Measurements from ENCODE around the gene LRFN3.
"Not testable (repeated sequence)": the region's sequence is repeated elsewhere in the genome, so short reads cannot be mapped to it uniquely, and the experiment has no call there.

LRFN3 gene

GRCh38 chr19:35977446-35978222, 41.5 kb downstream of the LRFN3 start:
- peaks cover 0 to 63% of the 10 kb centered on the region in 2 donors for H3K27me3 ChIP-seq
- no peaks in the 10 kb centered on the region for H3K9me3 ChIP-seq
- H3K36me3 ChIP-seq: no peaks in the 10 kb centered on the region
- no peak for TF ChIP-seq CTCF (IDR thresholded peaks at IDR 0.05)
- no peaks in the 10 kb centered on the region for H3K4me1 ChIP-seq
- no peak overlapping the region for H3K4me3 ChIP-seq
- no peak overlapping the region for H3K27ac ChIP-seq
- intact Hi-C loops (cut with DNase I; ENCODE audit: low total_unique reads): no loop called here
- DNase-seq: no peak

GRCh38 chr19:35978271-35978670, 42.1 kb downstream of the LRFN3 start:
- H3K27ac ChIP-seq: no peak overlapping the region
- H3K9me3 ChIP-seq: no peaks in the 10 kb centered on the region
- H3K4me3 ChIP-seq: no peak overlapping the region
- no peak for DNase-seq
- H3K4me1 ChIP-seq: no peaks in the 10 kb centered on the region
- no peaks in the 10 kb centered on the region for H3K36me3 ChIP-seq
- TF ChIP-seq CTCF (IDR thresholded peaks at IDR 0.05): no peak
- intact Hi-C loops (cut with DNase I; ENCODE audit: low total_unique reads): no loop called here
- H3K27me3 ChIP-seq: peaks cover 0 to 67% of the 10 kb centered on the region in 2 donors

DNA sequence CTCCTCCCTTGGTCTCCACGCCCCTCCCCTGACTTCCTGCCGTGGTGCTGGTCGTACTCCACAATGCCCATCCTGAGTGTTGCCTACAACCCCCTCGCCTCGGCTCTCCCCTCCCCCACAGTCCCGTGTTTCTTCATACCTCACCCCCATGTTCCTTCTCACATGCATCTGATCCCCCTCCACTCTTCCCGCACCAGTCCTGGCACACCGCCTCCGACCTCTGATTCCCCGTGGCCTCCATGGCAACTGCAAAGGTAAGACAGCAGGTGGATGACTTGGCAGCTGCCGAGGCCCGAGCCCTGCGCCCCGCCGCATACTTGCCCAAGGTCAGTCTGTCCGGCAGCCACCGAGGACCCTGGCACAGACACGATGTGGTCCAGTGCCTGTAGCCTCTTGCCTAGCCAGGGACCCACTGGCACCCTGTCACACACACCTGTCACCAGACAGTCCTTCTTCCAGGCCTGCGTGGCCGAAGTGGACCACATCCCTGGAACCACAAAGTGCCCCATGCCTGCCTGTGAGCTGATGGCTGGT, 42.7 kb downstream of the LRFN3 start:
- Histone ChIP-seq H3K27ac (no peak overlapping the region), H3K9me3 (no peaks in the 10 kb centered on the region), H3K4me1 (no peaks in the 10 kb centered on the region), H3K27me3 (peaks cover 0 to 66% of the 10 kb centered on the region in 2 donors), H3K4me3 (no peak overlapping the region), H3K36me3 (no peaks in the 10 kb centered on the region)
- intact Hi-C loops (cut with DNase I; ENCODE audit: low total_unique reads): no loop called here
- no peak for DNase-seq
- no peak for TF ChIP-seq CTCF (IDR thresholded peaks at IDR 0.05)

- H3K4me1 ChIP-seq; H3K36me3 ChIP-seq; H3K27ac ChIP-seq; intact Hi-C loops (cut with DNase I; ENCODE audit: low total_unique reads); DNase-seq; H3K9me3 ChIP-seq; H3K4me3 ChIP-seq: not testable (repeated sequence)
- H3K27me3 ChIP-seq: peaks cover 0 to 70% of the 10 kb centered on the region in 2 donors
Measured at GRCh38 chr19:35980997-35981396, 44.8 kb downstream of the LRFN3 start.

- intact Hi-C loops (cut with DNase I; ENCODE audit: low total_unique reads): no loop called here
- Histone ChIP-seq H3K4me1 (peaks cover 0 to 10% (median 4%) of the 10 kb centered on the region in 4 donors), H3K36me3 (no peaks in the 10 kb centered on the region), H3K27ac (no peak overlapping the region), H3K27me3 (peaks cover 0 to 72% of the 10 kb centered on the region in 2 donors), H3K4me3 (no peak overlapping the region), H3K9me3 (no peaks in the 10 kb centered on the region)
- no peak for DNase-seq
- no peak for TF ChIP-seq CTCF (IDR thresholded peaks at IDR 0.05)
Measured at GRCh38 chr19:35983177-35983576, 47.0 kb downstream of the LRFN3 start.

- H3K4me1 ChIP-seq: peaks cover 0 to 10% (median 4%) of the 10 kb centered on the region in 4 donors
- H3K9me3 ChIP-seq: no peaks in the 10 kb centered on the region
- no peak overlapping the region for H3K4me3 ChIP-seq
- TF ChIP-seq CTCF (IDR thresholded peaks at IDR 0.05): no peak
- peaks cover 0 to 68% of the 10 kb centered on the region in 2 donors for H3K27me3 ChIP-seq
- intact Hi-C loops (cut with DNase I; ENCODE audit: low total_unique reads): no loop called here
- no peaks in the 10 kb centered on the region for H3K36me3 ChIP-seq
- no peak overlapping the region for H3K27ac ChIP-seq
- DNase-seq: no peak
Measured at GRCh38 chr19:35986111-35986510, 49.9 kb downstream of the LRFN3 start.
